Activated T-cell treated with anti-CD3 and anti-CD28 coated beads, Interleukin-2, amount 50 U/mL, for 1 hour (primary cell): ENCODE measurements around the gene IL10RA.

ENCODE experiments used
- DNase-seq: peaks from one replicate; pipeline ENCODE4 v3.0.0-alpha.2; 2020

Gene IL10RA

DNA sequence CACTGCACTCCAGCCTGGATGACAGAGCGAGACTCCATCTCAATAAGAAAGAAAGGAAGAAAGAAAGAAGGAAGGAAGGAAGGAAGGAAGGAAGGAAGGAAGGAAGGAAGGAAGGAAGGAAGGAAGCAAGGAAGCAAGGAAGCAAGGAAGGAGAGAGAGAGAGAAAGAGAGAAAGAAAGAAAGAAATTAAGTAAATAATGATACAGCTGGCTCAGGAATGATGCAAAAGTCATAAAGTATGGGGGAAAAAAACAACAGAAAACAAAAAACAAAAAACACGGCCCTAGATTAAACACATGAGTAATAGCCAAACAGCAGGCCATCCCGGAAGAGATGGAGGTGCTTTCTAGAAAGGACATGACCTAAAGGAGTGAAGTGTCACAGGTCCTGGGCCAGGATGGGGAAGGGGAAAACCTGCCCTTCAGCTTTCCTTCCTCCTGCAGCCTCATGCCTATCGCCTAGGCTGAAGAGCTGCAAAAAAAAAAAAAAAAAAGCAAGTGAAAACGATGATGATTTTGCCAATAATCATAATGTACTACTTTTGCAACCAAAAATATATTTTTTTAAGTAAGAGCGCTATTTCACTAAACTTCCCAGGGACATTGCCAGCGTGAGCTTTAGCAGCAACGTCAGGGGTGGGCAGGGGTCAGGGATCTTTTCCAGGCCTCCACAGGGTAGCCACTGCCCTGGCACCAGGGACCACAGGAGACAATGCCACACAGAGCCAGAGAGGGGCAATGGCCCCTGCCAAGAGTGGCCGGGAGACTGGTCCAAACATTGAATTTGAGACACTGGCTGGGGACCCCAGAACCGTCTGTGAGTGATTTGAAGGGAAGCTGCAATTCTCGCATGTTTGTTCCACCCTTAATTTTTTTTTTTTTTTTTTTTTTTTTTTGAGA, 62.5 kb downstream of the IL10RA start:
- DNase-seq: no peak

DNA sequence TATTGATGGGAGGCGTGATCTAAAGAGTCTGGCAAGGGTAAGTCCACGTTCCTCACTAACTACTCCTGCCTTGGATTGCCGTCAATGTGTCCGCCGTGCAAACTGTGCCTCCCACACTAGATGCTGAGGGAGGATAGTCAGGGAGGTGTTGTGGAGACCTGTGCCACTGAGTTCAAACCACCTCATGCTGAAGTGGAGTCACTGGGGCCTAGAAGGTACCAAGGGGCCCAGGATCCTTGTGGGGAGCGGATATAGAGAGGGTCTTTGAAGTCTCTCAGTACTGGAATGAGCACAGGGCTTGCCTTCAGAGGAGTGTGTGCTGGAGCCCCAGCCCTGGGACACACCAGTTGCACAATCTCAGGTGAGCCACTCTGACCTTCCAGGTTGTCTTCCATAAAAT, 63.6 kb downstream of the IL10RA start:
- no peak for DNase-seq

DNA sequence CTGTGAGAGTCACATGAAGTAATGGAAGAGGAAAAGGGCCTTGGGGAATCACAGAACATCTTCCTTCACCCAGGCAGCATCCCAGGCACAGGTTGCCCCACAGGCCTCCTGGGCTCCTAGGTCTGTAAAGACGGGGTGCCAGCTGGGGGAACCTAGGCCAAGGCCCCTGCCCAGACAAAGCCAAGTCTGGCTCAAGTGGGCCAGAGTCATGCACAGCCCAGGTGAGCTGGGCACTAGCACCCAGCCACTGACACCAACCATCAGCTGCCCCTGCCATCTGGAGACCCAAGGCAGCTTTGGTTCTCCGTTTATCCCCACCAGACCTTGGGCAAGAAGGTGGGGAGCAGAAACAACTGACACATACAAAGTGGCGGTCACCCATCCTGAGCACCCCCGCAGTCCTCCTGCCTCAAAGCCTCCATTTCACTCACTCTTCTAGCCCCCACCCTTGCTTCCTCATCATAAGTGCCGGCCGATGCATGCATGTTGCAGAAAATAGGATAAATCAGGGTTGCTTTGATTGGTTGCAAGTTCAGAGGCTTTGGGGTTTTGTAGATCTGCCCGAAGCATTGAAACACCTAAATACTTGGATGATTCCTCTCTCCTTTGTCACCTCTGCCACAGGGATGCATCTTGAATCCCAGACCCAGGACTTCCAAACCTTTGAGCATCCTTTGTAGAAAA, 64.2 kb downstream of the IL10RA start:
- DNase-seq: no peak
